Smooth muscle cell (in vitro differentiated cells): ENCODE results near the gene CYP2U1. TPM values are rescaled to one million over a fixed set of nuclear protein-coding genes. Genes with fewer than 3 reads are reported as not detected.
A peak's percentile ranks its signal among the peaks of the same experiment; 100 is the strongest.

Experiments used
- DNase-seq: peaks from one replicate; lab custom pipeline; 2025; ENCODE audit not compliant: unreplicated experiment; lab: John Stamatoyannopoulos, UW
- H2AFZ ChIP-seq: fragments of 200-600 bp; sonication (generic); 2 replicates; pipeline ENCODE4 v1.6.0; 2016; ENCODE audit warnings: antibody characterized with exemption, low read depth, mild to moderate bottlenecking
- H3F3A ChIP-seq: fragments of 200-600 bp; sonication (generic); 2 replicates; pipeline ENCODE4 v1.6.0; 2017; ENCODE audit warnings: antibody characterized with exemption, low read depth
- H3K27ac ChIP-seq: fragments of 200-600 bp; sonication (generic); 2 replicates; pipeline ENCODE4 v1.5.1; 2016; ENCODE audit warnings: low read depth, mild to moderate bottlenecking
- H3K27me3 ChIP-seq: fragments of 200-600 bp; sonication (generic); 2 replicates; pipeline ENCODE4 v1.6.1; 2016; ENCODE audit warnings: low read depth, mild to moderate bottlenecking
- H3K36me3 ChIP-seq: fragments of 200-600 bp; sonication (generic); 2 replicates; pipeline ENCODE4 v1.5.1; 2016; ENCODE audit warnings: low read depth
- H3K4me1 ChIP-seq: fragments of 200-600 bp; sonication (generic); 2 replicates; pipeline ENCODE4 v1.5.1; 2016; ENCODE audit warnings: low read depth
- H3K4me2 ChIP-seq: fragments of 200-600 bp; sonication (generic); 2 replicates; pipeline ENCODE4 v1.6.0; 2016; ENCODE audit warnings: mild to moderate bottlenecking
- H3K4me3 ChIP-seq: fragments of 200-600 bp; sonication (generic); 2 replicates; pipeline ENCODE4 v1.5.1; 2016; ENCODE audit warnings: mild to moderate bottlenecking
- H3K79me2 ChIP-seq: fragments of 200-600 bp; sonication (generic); 2 replicates; pipeline ENCODE4 v1.6.0; 2016; ENCODE audit warnings: low read depth, mild to moderate bottlenecking
- H3K9ac ChIP-seq: fragments of 200-600 bp; sonication (generic); 2 replicates; pipeline ENCODE4 v1.6.0; 2016; ENCODE audit warnings: low read depth
- H3K9me3 ChIP-seq: fragments of 200-600 bp; sonication (generic); replicated peaks from 2 replicates; pipeline ENCODE4 v1.5.1; 2016; ENCODE audit warnings: low read depth
- H4K20me1 ChIP-seq: fragments of 200-600 bp; sonication (generic); 2 replicates; pipeline ENCODE4 v1.6.0; 2016; ENCODE audit warnings: low read depth
- CTCF ChIP-seq: fragments of 200-600 bp; sonication (generic); IDR thresholded peaks from 2 replicates; pipeline ENCODE4 v1.5.1; 2017; ENCODE audit warnings: borderline replicate concordance, mild to moderate bottlenecking, antibody characterized with exemption; ENCODE audit not compliant: insufficient read depth, poor library complexity, severe bottlenecking
- WGBS: methylation state at CpG from one replicate; pipeline ENCODE4 v1.1.7; 2016; ENCODE audit warnings: low lambda C conversion rate; 5-methylcytosine and 5-hydroxymethylcytosine counted together
- polyA plus RNA-seq: library from polyadenylated mRNA; unstranded; fragments of >200 nt; fragmentation: Nextera tagmentation; extraction: Ambion mirVana; gene quantifications from 2 replicates; pipeline ENCODE4 v1.2.1, GENCODE V29; 2016
- total RNA-seq: library from RNA; depleted of rRNA; stranded (reverse); fragments of >200 nt; gene quantifications from 2 replicates; pipeline ENCODE4 v1.2.3, GENCODE V29; 2014

Gene CYP2U1
- 3.5 and 4.4 TPM in 2 replicates for total RNA-seq
- polyA plus RNA-seq, result 1.9 and 2.4 TPM in 2 replicates

GRCh38 chr4:107930821-107931774 is at the start of gene CYP2U1:
Gene CYP2U1 (plus strand): TSS chr4:107931549. CDS start chr4:107931644, 95 bp downstream.
- H3K4me3 ChIP-seq, result peak within 1 kb of the TSS; percentile 70
- no peaks in the 10 kb centered on the region for H3K27me3 ChIP-seq
- no peaks in the 10 kb centered on the region for H3K9me3 ChIP-seq
- 6% methylated on average over 72 of the region's 78 CpGs for WGBS
- peak within 1 kb of the TSS; percentile 14 for H3K9ac ChIP-seq
- peak within 1 kb of the TSS; percentile 40 for H2AFZ ChIP-seq
- H3K4me2 ChIP-seq, result peak within 1 kb of the TSS; percentile 98
- H3K27ac ChIP-seq, result no peak within 1 kb of the TSS
- peak; percentile 4 for TF ChIP-seq CTCF
- H3F3A ChIP-seq, result no peaks in the 10 kb centered on the region
- no peaks in the 10 kb centered on the region for H3K36me3 ChIP-seq
- H3K79me2 ChIP-seq, result no peaks in the 10 kb centered on the region
- no peaks in the 10 kb centered on the region for H4K20me1 ChIP-seq
- H3K4me1 ChIP-seq, result peaks cover 9% of the 10 kb centered on the region
- DNase-seq, result peak; percentile 54

- Histone ChIP-seq H3K79me2 (no peaks in the 10 kb centered on the region), H3K9me3 (peaks cover 12% of the 10 kb centered on the region), H3K4me2 (no peak overlapping the region), H3K27ac (no peak overlapping the region), H3K36me3 (peaks cover 4% of the 10 kb centered on the region), H3K9ac (no peak overlapping the region), H3K4me1 (no peaks in the 10 kb centered on the region), H3F3A (no peaks in the 10 kb centered on the region), H3K4me3 (no peak overlapping the region), H2AFZ (no peak overlapping the region), H3K27me3 (no peaks in the 10 kb centered on the region), H4K20me1 (no peaks in the 10 kb centered on the region)
- TF ChIP-seq CTCF, result no peak
- DNase-seq, result no peak
These were observed 45.5 kb upstream of the CYP2U1 start for GRCh38 chr4:107885865-107886264.

GRCh38 chr4:107888237-107888636 is 43.1 kb upstream of the CYP2U1 start:
- Histone ChIP-seq H3K27ac (no peak overlapping the region), H4K20me1 (no peaks in the 10 kb centered on the region), H3K9ac (no peak overlapping the region), H3K4me3 (no peak overlapping the region), H3K36me3 (peaks cover 4% of the 10 kb centered on the region), H3F3A (no peaks in the 10 kb centered on the region), H3K4me2 (no peak overlapping the region), H2AFZ (no peak overlapping the region), H3K79me2 (no peaks in the 10 kb centered on the region), H3K4me1 (no peaks in the 10 kb centered on the region), H3K27me3 (no peaks in the 10 kb centered on the region), H3K9me3 (peaks cover 12% of the 10 kb centered on the region)
- no peak for DNase-seq
- 60% methylated on average over 2 of the region's 2 CpGs for WGBS
- TF ChIP-seq CTCF, result no peak

GRCh38 chr4:107890779-107891178 is 40.6 kb upstream of the CYP2U1 start:
- Histone ChIP-seq H3K9ac (no peak overlapping the region), H3K27me3 (no peaks in the 10 kb centered on the region), H3K79me2 (no peaks in the 10 kb centered on the region), H3K4me1 (peaks cover 7% of the 10 kb centered on the region), H3K36me3 (peaks cover 4% of the 10 kb centered on the region), H3K4me2 (no peak overlapping the region), H4K20me1 (no peaks in the 10 kb centered on the region), H2AFZ (no peak overlapping the region), H3K27ac (no peak overlapping the region), H3F3A (no peaks in the 10 kb centered on the region), H3K9me3 (peaks cover 12% of the 10 kb centered on the region), H3K4me3 (no peak overlapping the region)
- 85% methylated on average over 2 of the region's 2 CpGs for WGBS
- no peak for TF ChIP-seq CTCF
- no peak for DNase-seq
